ENCODE measurements around the gene LRRC17. TPM values are rescaled to one million over a fixed set of nuclear protein-coding genes. Genes with fewer than 3 reads are reported as not detected.
A peak's percentile ranks its signal among the peaks of the same experiment; 100 is the strongest.
"Not testable (repeated sequence)": the region's sequence is repeated elsewhere in the genome, so short reads cannot be mapped to it uniquely, and the experiment has no call there.

LRRC17 gene
- total RNA-seq, 1 donor from 2014 or later: 1.0 TPM

GRCh38 chr7:102974366-102975236 is 61.8 kb downstream of the LRRC17 start:
- ATAC-seq (ENCODE audit: poor library complexity) (no peak), DNase-seq (no peak)
- intact Hi-C loops (cut with DNase I): no loop called here

DNA sequence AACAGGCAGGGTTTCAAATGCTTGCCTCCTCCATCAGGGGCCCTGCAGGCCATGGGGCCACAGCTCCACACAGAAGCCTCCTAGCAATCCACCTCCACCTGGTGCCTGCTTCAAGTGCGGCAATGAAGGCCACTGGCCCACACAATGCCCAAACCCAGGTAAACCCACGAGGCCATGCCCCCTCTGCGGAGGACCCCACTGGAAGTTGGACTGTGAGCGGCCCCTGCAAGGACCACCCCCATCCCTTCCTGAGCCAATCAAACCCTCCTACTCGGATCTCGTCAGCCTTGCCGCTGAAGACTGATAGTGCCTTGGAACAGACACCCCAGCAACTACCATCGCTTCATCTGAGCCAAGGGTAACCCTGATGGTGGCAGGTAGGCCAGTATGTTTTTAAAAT is 63.1 kb downstream of the LRRC17 start:
- intact Hi-C loops (cut with DNase I): no loop called here
- ATAC-seq (ENCODE audit: poor library complexity) (no peak), DNase-seq (no peak)

DNA sequence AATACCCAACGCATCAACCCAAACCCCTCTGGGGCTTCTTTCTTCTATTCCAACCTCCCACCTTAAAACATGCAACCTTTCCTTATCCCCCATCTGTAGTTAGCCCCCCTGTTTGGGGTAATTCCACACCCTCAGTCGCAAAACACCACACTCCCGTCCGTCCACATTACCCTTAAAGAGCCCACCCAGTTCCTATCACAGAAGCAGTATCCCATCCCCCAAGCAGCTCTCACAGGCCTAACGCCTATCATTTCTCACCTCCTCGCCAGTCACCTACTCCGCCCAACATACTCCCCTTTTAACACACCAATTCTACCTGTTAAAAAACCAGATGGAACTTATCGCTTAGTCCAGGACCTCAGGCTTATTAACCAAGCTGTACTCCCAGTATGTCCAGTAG is 63.7 kb downstream of the LRRC17 start:
- ATAC-seq (ENCODE audit: poor library complexity): no peak
- intact Hi-C loops (cut with DNase I): no loop called here
- no peak for DNase-seq

- intact Hi-C loops (cut with DNase I); DNase-seq; ATAC-seq (ENCODE audit: poor library complexity): not testable (repeated sequence)
Measured at GRCh38 chr7:102977586-102977985, 64.8 kb downstream of the LRRC17 start.

DNA sequence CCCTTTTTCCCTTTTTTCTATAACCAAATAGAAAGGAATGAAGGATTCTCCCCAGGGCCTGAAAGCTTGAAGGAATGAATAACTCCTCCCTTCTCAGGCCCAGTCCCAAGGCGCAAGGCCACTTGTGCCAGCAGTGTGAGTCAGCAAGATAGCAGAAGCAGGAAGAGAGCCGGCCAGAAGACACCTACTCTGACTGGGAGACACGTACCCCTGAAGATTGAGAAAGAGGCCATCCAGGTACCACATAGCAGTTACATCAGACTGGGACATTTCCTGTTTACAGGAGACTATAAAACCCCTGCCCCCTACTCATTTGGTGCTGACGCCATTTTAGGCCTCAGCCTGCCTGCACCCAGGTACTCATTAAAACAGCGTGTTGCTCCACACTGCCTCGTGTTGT is 65.5 kb downstream of the LRRC17 start:
- DNase-seq (peak; percentile 63), ATAC-seq (ENCODE audit: poor library complexity) (no peak)
- intact Hi-C loops (cut with DNase I): no loop called here

- no peak for DNase-seq
- intact Hi-C loops (cut with DNase I): no loop called here
- no peak for ATAC-seq (ENCODE audit: poor library complexity)
Measured at GRCh38 chr7:102979670-102980069, 66.9 kb downstream of the LRRC17 start.

- ATAC-seq (ENCODE audit: poor library complexity) (no peak), DNase-seq (no peak)
- intact Hi-C loops (cut with DNase I): no loop called here
Measured at GRCh38 chr7:102981451-102981850, 68.7 kb downstream of the LRRC17 start.

DNA sequence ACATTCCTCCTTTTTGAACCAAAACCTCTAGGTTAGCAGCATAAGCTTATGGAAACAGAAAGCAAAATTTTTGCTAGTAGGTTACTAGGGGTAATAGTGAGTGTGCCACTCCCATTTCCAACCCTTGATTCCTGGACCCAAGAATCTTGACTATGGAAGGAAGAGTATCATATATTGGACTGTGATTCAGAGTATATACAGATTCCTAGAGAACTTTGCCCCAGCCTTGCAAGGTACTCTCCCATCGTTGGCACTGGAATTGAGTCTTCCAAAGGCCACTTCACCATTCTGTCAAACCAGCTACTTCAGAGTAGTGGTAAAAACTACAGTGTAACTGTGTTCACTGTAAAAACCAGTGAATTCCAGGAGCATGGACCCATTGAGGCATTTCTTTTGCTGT is 69.4 kb downstream of the LRRC17 start:
- DNase-seq: no peak
- ATAC-seq (ENCODE audit: poor library complexity): no peak
- intact Hi-C loops (cut with DNase I): no loop called here

GRCh38 chr7:102983602-102984001 is 70.8 kb downstream of the LRRC17 start:
- DNase-seq (no peak), ATAC-seq (ENCODE audit: poor library complexity) (no peak)
- intact Hi-C loops (cut with DNase I): no loop called here

GRCh38 chr7:102985176-102985783 is 72.5 kb downstream of the LRRC17 start:
- intact Hi-C loops (cut with DNase I): no loop called here
- DNase-seq (no peak), ATAC-seq (ENCODE audit: poor library complexity) (no peak)

GRCh38 chr7:102988088-102988487 is 75.3 kb downstream of the LRRC17 start:
- intact Hi-C loops (cut with DNase I): no loop called here
- ATAC-seq (ENCODE audit: poor library complexity): no peak
- DNase-seq: no peak

DNA sequence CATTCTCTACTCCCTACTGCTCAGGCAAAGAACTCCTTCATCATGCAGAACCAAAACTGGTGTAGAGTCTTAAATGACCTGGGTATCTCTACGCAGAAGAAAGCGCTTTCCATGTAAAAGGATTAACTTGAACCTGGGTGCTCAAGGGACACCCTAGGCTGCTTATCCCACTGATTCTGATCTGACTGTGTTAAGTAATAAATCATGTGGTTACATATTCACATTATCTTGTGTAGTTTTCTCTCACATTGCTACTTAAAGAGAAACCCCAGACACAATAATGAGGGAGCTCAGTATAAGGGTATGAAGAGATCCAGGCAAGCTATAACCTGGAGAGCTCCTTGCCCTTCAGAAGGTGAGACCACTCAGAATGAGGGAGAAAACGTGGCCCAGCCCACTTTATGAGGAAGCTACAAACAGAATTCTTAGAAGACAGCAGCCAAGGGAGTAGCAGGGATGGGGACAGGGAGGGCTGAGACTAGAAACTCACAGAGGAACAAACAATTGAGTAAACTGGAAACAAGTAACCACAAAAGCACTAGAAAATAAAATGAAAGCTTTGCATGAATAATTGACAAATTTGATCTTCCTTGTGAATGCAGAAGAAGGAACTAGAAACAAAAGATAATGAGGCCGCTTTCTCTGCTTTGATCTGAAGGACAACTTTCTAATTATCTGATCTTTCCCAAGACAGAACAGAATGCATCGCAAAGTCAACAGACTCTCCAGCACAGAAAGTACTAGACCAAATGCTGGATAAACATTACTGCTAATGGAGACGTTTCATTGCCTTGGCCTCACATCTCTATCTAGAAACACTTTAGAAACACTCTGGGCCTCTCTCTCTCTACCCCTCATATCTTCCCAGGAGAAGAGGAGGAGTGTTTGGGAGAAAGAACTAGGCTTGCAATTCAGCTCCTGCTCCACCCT is 76.1 kb downstream of the LRRC17 start:
- ATAC-seq (ENCODE audit: poor library complexity) (no peak), DNase-seq (no peak)
- intact Hi-C loops (cut with DNase I): no loop called here

DNA sequence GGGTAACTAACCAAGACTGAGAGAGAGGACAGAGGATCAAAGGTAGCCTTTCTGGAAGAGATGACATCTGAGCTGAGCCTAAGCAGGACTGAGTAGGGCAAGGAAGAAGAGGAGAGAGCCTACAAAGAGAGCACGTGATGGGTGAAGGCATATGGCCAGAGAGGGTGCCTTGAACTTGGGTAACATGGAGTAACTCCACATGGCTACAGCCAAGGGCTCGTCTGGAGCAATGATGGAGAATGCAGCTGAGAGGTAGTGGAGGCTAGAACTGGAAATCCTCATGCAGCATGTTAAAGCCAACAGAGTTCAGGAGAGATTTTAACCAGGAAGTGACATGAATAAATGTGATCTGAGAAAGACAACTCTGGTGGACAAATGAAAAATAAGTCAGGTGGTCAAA is 77.8 kb downstream of the LRRC17 start:
- no peak for DNase-seq
- ATAC-seq (ENCODE audit: poor library complexity): no peak
- intact Hi-C loops (cut with DNase I): no loop called here

- intact Hi-C loops (cut with DNase I): no loop called here
- DNase-seq (no peak), ATAC-seq (ENCODE audit: poor library complexity) (no peak)
Measured at GRCh38 chr7:102991077-102991539, 78.3 kb downstream of the LRRC17 start.

- no peak for ATAC-seq (ENCODE audit: poor library complexity)
Measured at GRCh38 chr7:102991540-102992214, 78.9 kb downstream of the LRRC17 start.

GRCh38 chr7:102992509-102992937 is 79.7 kb downstream of the LRRC17 start:
- intact Hi-C loops (cut with DNase I): no loop called here
- DNase-seq: no peak
- ATAC-seq (ENCODE audit: poor library complexity): peak; percentile 24

More at GRCh38 chr7:102991540-102992214, 78.9 kb downstream of the LRRC17 start:
- DNase-seq: no peak
- intact Hi-C loops (cut with DNase I): no loop called here

- intact Hi-C loops (cut with DNase I): no loop called here
- DNase-seq (no peak), ATAC-seq (ENCODE audit: poor library complexity) (peak; percentile 87)
Measured at GRCh38 chr7:102992938-102993717, 80.3 kb downstream of the LRRC17 start.

DNA sequence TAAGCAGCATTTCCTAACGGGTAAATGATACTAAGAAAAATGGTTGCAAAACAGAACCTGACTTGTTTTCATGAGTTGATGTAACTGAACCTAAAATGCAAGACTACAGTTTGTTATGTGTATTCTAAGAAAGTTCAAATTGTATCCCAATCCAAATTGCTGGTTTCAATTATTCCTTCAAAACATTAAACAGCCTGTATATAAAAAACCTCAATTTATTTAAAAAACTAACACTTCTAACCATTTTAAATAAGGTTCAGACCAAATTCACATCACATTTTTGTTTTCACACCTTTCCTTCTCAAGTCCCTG is 80.9 kb downstream of the LRRC17 start:
- intact Hi-C loops (cut with DNase I): no loop called here
- no peak for DNase-seq
- ATAC-seq (ENCODE audit: poor library complexity): no peak
